Upper lobe of left lung (tissue), 4 donors: ENCODE results near the gene FGF12.

Source experiments
- EP300 ChIP-seq, 4 donors: sonication (generic); formaldehyde crosslinking; IDR thresholded peaks; one replicate each; pipeline ENCODE4 v1.5.1; 2017; ENCODE audit warnings: antibody characterized with exemption in 4 of 4, control low read depth in 2 of 4
- POLR2AphosphoS5 ChIP-seq, 2 donors: sonication (generic); formaldehyde crosslinking; IDR thresholded peaks; one replicate each; pipeline ENCODE4 v1.5.1; 2017; ENCODE audit warnings: antibody characterized with exemption in 2 of 2
- TF ChIP-seq, protein P1 (sequence below), 6 experiments: fragments of 450-650 bp in 4 of 6; fragments of 200-600 bp in 2 of 6; sonication (generic) in 2 of 6; IDR thresholded peaks; one replicate each; pipeline ENCODE4 v1.5.1; 2016 to 2019; ENCODE audit warnings: antibody characterized with exemption in 6 of 6

- TF ChIP-seq, protein P1, sequence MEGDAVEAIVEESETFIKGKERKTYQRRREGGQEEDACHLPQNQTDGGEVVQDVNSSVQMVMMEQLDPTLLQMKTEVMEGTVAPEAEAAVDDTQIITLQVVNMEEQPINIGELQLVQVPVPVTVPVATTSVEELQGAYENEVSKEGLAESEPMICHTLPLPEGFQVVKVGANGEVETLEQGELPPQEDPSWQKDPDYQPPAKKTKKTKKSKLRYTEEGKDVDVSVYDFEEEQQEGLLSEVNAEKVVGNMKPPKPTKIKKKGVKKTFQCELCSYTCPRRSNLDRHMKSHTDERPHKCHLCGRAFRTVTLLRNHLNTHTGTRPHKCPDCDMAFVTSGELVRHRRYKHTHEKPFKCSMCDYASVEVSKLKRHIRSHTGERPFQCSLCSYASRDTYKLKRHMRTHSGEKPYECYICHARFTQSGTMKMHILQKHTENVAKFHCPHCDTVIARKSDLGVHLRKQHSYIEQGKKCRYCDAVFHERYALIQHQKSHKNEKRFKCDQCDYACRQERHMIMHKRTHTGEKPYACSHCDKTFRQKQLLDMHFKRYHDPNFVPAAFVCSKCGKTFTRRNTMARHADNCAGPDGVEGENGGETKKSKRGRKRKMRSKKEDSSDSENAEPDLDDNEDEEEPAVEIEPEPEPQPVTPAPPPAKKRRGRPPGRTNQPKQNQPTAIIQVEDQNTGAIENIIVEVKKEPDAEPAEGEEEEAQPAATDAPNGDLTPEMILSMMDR (IDR thresholded peaks at IDR 0.05), result no peak
- TF ChIP-seq POLR2AphosphoS5 (IDR thresholded peaks at IDR 0.05) (no peak), EP300 (IDR thresholded peaks at IDR 0.05) (no peak)
Observed at GRCh38 chr3:192413461-192413860, 313.9 kb downstream of the FGF12 start.
